HFFc6 (cell line): ENCODE measurements around the gene LTF. TPM values are rescaled to one million over a fixed set of nuclear protein-coding genes. Genes with fewer than 3 reads are reported as not detected.
"Not testable (repeated sequence)": the region's sequence is repeated elsewhere in the genome, so short reads cannot be mapped to it uniquely, and the experiment has no call there.

Source experiments
- DNase-seq: peaks from one replicate; pipeline ENCODE4 v3.0.0-alpha.2; 2018
- H3K27ac Mint-ChIP-seq: 2 replicates; pipeline ENCODE4 v1.8.0; 2020; ENCODE audit warnings: mild to moderate bottlenecking, mixed read lengths
- H3K27me3 Mint-ChIP-seq: 2 replicates; pipeline ENCODE4 v1.8.0; 2021; ENCODE audit warnings: mild to moderate bottlenecking, moderate library complexity, mixed read lengths; ENCODE audit not compliant: insufficient read depth
- H3K36me3 Mint-ChIP-seq: 2 replicates; pipeline ENCODE4 v1.8.0; 2021; ENCODE audit warnings: low read depth, mixed read lengths
- H3K4me1 Mint-ChIP-seq: 2 replicates; pipeline ENCODE4 v1.8.0; 2020; ENCODE audit warnings: low read depth, mixed read lengths
- H3K4me3 Mint-ChIP-seq: 2 replicates; pipeline ENCODE4 v1.8.0; 2020; ENCODE audit warnings: mild to moderate bottlenecking, moderate library complexity, mixed read lengths
- H3K9me3 Mint-ChIP-seq: 2 replicates; pipeline ENCODE4 v1.8.0; 2020; ENCODE audit warnings: mild to moderate bottlenecking, mixed read lengths
- CTCF ChIP-seq: fragments of 200-600 bp; sonication (generic); IDR thresholded peaks from 2 replicates; pipeline ENCODE4 v1.5.0; 2021; ENCODE audit warnings: antibody characterized with exemption, mild to moderate bottlenecking
- total RNA-seq, 6 experiments: library from RNA; stranded (reverse); fragmentation: NEBNext Ultra II Directional; extraction: Animal tissue kit (Norgen Biotek cat#: 25700); gene quantifications; 2 replicates in 1 of 6; 3 replicates in 5 of 6; pipeline ENCODE4 v1.2.3, GENCODE V29; 2021

The LTF gene
- total RNA-seq, 6 experiments from 2014 or later = 0.40 TPM; not detected in 5

- Mint-ChIP-seq H3K27me3 (peaks cover 18% of the 10 kb centered on the region), H3K27ac (no peak overlapping the region), H3K4me1 (peaks cover 9% of the 10 kb centered on the region), H3K4me3 (no peak overlapping the region), H3K9me3 (no peaks in the 10 kb centered on the region), H3K36me3 (no peaks in the 10 kb centered on the region)
- no peak for TF ChIP-seq CTCF
- DNase-seq = no peak
Measured at GRCh38 chr3:46393011-46393410, 71.7 kb downstream of the LTF start.

DNA sequence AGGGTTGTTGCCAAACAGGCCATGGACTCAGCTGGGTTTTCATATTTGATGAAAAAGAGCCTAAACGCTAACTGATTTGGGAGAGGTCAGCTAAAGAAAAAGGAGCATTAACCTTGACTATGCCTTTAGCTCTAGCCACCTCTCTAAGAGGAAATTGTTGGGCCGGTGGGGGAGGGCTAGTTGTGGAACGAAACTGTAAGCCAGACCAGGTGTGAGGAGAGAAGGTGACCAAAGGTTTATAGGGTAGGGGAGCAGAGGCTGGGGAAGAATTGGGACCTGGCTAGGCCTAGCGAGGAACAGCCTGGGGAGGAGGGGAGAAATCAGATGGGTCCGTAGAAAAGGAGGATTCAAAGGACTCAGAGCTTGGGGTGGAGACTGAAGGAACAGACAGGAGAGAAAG, 73.2 kb downstream of the LTF start:
- not testable (repeated sequence) for H3K36me3 Mint-ChIP-seq, DNase-seq, H3K4me3 Mint-ChIP-seq, H3K9me3 Mint-ChIP-seq, H3K27ac Mint-ChIP-seq
- Mint-ChIP-seq H3K4me1 (peaks cover 12% of the 10 kb centered on the region), H3K27me3 (peaks cover 20% of the 10 kb centered on the region)

DNA sequence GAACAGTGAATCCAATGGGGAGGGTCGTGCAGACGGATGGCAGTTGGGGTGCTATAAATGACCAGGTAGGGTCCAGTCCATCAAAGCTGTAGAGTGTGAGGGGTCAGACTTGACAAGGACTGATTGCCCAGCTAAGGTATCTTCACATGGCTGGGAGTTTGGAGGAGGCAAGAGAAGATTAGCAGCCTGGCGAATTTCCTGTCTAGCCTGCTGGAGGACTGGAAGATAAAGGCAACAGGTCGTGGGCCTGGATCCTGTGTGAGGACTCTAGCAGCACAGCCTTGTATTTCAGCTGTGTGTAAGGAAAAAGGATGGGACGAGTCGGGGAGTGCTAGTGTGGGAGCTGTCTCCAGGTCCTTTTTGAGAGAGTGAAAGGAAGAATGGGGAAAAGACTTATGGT, 75.4 kb downstream of the LTF start:
- Mint-ChIP-seq H3K27ac (no peak overlapping the region), H3K4me1 (peaks cover 10% of the 10 kb centered on the region), H3K9me3 (no peaks in the 10 kb centered on the region), H3K4me3 (no peak overlapping the region), H3K27me3 (peaks cover 15% of the 10 kb centered on the region), H3K36me3 (no peaks in the 10 kb centered on the region)
- no peak for DNase-seq
- TF ChIP-seq CTCF = no peak

DNA sequence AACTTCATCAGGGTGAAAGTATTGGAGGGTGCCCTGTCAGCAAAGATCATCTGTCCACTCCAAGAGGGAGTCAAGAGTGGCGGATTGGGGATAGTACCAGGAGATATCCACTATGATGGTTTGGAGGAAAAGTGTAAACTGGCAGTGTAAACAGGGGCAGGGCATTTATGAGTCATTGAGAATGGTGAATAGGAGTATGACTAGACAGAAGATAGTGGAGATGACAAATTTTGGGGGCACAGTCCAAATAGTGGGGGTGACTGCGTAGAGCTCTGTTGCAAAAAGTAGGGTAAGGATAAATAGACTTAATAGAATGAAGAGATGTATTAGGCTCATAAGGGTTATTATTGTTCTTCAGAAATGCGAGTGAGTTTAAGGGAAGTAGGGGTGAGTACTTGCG, 75.9 kb downstream of the LTF start:
- peaks cover 14% of the 10 kb centered on the region for H3K27me3 Mint-ChIP-seq
- H3K9me3 Mint-ChIP-seq, DNase-seq, H3K27ac Mint-ChIP-seq, H3K4me3 Mint-ChIP-seq, H3K36me3 Mint-ChIP-seq, H3K4me1 Mint-ChIP-seq: not testable (repeated sequence)

DNA sequence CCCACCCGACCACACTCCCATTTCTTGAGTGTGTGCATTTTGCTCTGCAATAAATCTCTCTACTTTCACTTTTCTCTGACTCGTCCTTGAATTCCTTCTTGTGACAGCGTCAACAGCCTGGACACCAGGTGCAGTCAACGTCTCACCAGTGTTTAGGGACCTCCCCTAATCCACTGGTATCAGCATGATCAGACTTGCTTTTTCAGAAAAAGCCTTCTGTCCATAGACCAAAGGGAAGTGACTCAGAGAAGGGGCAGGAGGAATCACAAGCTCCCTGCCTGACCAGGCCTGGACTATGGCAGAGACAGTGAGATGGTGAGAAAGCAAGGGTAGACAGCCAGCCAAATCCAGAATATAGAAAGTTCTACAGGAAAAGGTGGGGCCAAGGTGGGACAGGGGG, 78.5 kb downstream of the LTF start:
- TF ChIP-seq CTCF = no peak
- peak; percentile 65 for DNase-seq
- H3K9me3 Mint-ChIP-seq = no peaks in the 10 kb centered on the region
- peaks cover 13% of the 10 kb centered on the region for H3K27me3 Mint-ChIP-seq
- no peak overlapping the region; the same call in 1 of the 2 replicates for H3K27ac Mint-ChIP-seq
- peak overlapping the region; percentile 48; the same call in 1 of the 2 replicates for H3K4me3 Mint-ChIP-seq
- H3K36me3 Mint-ChIP-seq = no peaks in the 10 kb centered on the region
- peaks cover 10% of the 10 kb centered on the region for H3K4me1 Mint-ChIP-seq

Other genes starting within 250 kb of the LTF start
- not detected for gene CCR3, start 222.4 kb downstream of the LTF start, total RNA-seq
- not detected for gene CCR2, start 110.8 kb downstream of the LTF start, total RNA-seq
- gene CCR5, start 94.0 kb downstream of the LTF start, total RNA-seq = not detected
- gene CCRL2, start 57.6 kb downstream of the LTF start, total RNA-seq = under 1 TPM in 2 of 6 experiments, not detected in 4; 0.12 to 0.21 TPM
- not detected for gene RTP3, start 33.1 kb upstream of the LTF start, total RNA-seq
- under 1 TPM; 0.19 to 0.56 (median 0.37) TPM for gene LRRC2, start 101.4 kb upstream of the LTF start, total RNA-seq
- gene FAM240A, start 147.6 kb upstream of the LTF start, total RNA-seq = not detected
- gene ALS2CL, start 228.8 kb upstream of the LTF start, total RNA-seq = 1 to 10 TPM; 1.7 to 3.9 (median 2.4) TPM
- gene TMIE, start 236.5 kb upstream of the LTF start, total RNA-seq = not detected